ENCODE measurements around the gene XRN1. TPM values are rescaled to one million over a fixed set of nuclear protein-coding genes. Genes with fewer than 3 reads are reported as not detected.

XRN1 gene
- total RNA-seq, 4 donors from 2014 or later = 32.0 to 43.8 (median 35.6) TPM

- intact Hi-C loops (cut with DNase I; ENCODE audit: low total_unique reads) = loop anchor here (10.0 kb wide), 1 partner anchor 158 kb away; no protein-coding TSS in a partner anchor
- DNase-seq (ENCODE audit: low spot score in 2 of 2) = no peak
- 80 to 83% methylated on average over 4 of the region's 4 CpGs for WGBS, 2 donors
- H3K4me3 ChIP-seq (ENCODE audit: low read depth, poor library complexity, severe bottlenecking) = no peak overlapping the region
- TF ChIP-seq POLR2A (IDR thresholded peaks at IDR 0.05) = no peak
- TF ChIP-seq, protein P1, sequence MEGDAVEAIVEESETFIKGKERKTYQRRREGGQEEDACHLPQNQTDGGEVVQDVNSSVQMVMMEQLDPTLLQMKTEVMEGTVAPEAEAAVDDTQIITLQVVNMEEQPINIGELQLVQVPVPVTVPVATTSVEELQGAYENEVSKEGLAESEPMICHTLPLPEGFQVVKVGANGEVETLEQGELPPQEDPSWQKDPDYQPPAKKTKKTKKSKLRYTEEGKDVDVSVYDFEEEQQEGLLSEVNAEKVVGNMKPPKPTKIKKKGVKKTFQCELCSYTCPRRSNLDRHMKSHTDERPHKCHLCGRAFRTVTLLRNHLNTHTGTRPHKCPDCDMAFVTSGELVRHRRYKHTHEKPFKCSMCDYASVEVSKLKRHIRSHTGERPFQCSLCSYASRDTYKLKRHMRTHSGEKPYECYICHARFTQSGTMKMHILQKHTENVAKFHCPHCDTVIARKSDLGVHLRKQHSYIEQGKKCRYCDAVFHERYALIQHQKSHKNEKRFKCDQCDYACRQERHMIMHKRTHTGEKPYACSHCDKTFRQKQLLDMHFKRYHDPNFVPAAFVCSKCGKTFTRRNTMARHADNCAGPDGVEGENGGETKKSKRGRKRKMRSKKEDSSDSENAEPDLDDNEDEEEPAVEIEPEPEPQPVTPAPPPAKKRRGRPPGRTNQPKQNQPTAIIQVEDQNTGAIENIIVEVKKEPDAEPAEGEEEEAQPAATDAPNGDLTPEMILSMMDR (IDR thresholded peaks at IDR 0.05) = no peak
These were observed 165.3 kb downstream of the XRN1 start for GRCh38 chr3:142282503-142282902.

DNA sequence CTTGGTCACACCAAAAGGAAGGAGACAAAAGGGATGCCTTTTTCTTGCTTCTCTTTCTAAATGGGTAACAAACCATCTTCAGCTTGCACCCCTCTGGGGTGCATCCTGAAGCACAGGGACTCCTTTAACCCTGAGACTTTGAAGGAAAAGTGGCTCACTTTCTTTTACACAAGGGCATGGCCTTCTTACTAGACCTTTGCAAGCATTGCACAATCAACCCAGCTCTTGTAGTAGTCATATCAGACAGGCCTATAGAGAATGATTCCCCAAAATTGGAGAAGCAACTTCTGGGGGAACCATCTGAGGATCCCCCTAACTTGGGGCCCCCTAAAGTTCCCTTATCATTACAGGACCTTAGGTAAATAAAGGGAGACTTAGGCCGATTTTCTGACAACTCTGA, 166.4 kb downstream of the XRN1 start:
- intact Hi-C loops (cut with DNase I; ENCODE audit: low total_unique reads) = loop anchor here (10.0 kb wide), 1 partner anchor 157 kb away; no protein-coding TSS in a partner anchor
- TF ChIP-seq, protein P1 (IDR thresholded peaks at IDR 0.05) = no peak
- no peak for TF ChIP-seq POLR2A (IDR thresholded peaks at IDR 0.05)
- WGBS, 2 donors = 77 to 84% methylated on average over 1 of the region's 1 CpG
- DNase-seq (ENCODE audit: low spot score in 2 of 2) = no peak
- H3K4me3 ChIP-seq (ENCODE audit: low read depth, poor library complexity, severe bottlenecking) = no peak overlapping the region

- TF ChIP-seq POLR2A (IDR thresholded peaks at IDR 0.05) = no peak
- TF ChIP-seq, protein P1 (IDR thresholded peaks at IDR 0.05) = no peak
- H3K4me3 ChIP-seq (ENCODE audit: low read depth, poor library complexity, severe bottlenecking) = no peak overlapping the region
- DNase-seq (ENCODE audit: low spot score in 2 of 2) = peak in 1 of 2 donors; percentile 48
- intact Hi-C loops (cut with DNase I; ENCODE audit: low total_unique reads) = loop anchor here (10.0 kb wide), 1 partner anchor 155 kb away; no protein-coding TSS in a partner anchor
- WGBS, 2 donors = 16 to 18% methylated on average over 5 of the region's 5 CpGs
These were observed 167.8 kb downstream of the XRN1 start for GRCh38 chr3:142279965-142280590.

GRCh38 chr3:142278451-142278850, 169.4 kb downstream of the XRN1 start:
- TF ChIP-seq, protein P1 (IDR thresholded peaks at IDR 0.05) = no peak
- no peak for TF ChIP-seq POLR2A (IDR thresholded peaks at IDR 0.05)
- WGBS, 2 donors = 58 to 64% methylated on average over 2 of the region's 2 CpGs
- H3K4me3 ChIP-seq (ENCODE audit: low read depth, poor library complexity, severe bottlenecking) = no peak overlapping the region
- intact Hi-C loops (cut with DNase I; ENCODE audit: low total_unique reads) = no loop called here
- DNase-seq (ENCODE audit: low spot score in 2 of 2) = no peak

DNA sequence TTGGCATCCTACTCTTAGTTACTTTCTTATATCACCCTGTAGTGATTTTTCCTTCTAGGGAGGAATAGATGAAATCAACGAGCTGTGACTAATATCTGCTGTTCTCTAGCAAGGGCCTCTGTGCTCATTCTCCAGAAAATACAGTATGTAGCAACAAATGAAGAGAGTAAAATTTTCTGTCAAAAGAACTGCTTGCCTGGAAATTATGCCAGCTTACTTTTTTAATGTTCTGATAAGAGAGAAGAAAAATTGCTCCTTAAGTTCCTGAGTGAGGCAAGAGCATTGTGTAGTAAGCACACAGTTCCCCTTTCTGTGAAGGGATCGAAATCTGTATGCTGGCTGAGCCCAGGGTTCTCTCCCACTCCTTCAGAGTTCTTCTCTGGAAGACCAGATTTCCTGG, 171.1 kb downstream of the XRN1 start:
- TF ChIP-seq POLR2A (IDR thresholded peaks at IDR 0.05) = no peak
- TF ChIP-seq, protein P1 (IDR thresholded peaks at IDR 0.05) = no peak
- no peak for DNase-seq (ENCODE audit: low spot score in 2 of 2)
- no peak overlapping the region for H3K4me3 ChIP-seq (ENCODE audit: low read depth, poor library complexity, severe bottlenecking)
- intact Hi-C loops (cut with DNase I; ENCODE audit: low total_unique reads) = no loop called here
- WGBS, 2 donors = 72 to 76% methylated on average over 2 of the region's 2 CpGs

DNA sequence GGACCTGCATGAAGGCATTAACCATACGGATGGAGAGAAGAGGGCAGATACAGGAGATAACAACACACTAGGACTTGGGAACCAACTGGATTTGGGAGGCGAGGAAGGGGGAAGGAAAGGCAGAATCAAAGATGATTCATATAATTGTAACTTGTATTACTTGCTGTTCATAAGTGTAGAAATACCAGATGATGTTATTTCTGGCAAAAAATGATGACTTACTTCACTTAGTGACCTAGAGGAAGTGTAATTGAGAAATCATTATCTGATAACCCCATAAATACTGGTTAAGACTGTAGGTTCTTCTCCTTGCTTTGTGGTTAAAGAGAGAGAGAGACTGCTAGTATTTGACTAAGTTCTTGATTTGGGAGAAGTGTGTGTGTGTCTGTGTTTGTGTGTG, 172.0 kb downstream of the XRN1 start:
- H3K4me3 ChIP-seq (ENCODE audit: low read depth, poor library complexity, severe bottlenecking) = no peak overlapping the region
- no peak for DNase-seq (ENCODE audit: low spot score in 2 of 2)
- TF ChIP-seq, protein P1 (IDR thresholded peaks at IDR 0.05) = no peak
- TF ChIP-seq POLR2A (IDR thresholded peaks at IDR 0.05) = no peak
- intact Hi-C loops (cut with DNase I; ENCODE audit: low total_unique reads) = no loop called here
- WGBS, 2 donors = 46 to 52% methylated on average over 2 of the region's 2 CpGs
